UCSD-AML1 (cell line): ENCODE measurements around the gene COL4A6.
"Not testable (repeated sequence)": the region's sequence is repeated elsewhere in the genome, so short reads cannot be mapped to it uniquely, and the experiment has no call there.

Experiments
- DNase-seq: peaks from one replicate; lab custom pipeline; 2025; ENCODE audit not compliant: unreplicated experiment; lab: John Stamatoyannopoulos, UW

COL4A6 gene

DNA sequence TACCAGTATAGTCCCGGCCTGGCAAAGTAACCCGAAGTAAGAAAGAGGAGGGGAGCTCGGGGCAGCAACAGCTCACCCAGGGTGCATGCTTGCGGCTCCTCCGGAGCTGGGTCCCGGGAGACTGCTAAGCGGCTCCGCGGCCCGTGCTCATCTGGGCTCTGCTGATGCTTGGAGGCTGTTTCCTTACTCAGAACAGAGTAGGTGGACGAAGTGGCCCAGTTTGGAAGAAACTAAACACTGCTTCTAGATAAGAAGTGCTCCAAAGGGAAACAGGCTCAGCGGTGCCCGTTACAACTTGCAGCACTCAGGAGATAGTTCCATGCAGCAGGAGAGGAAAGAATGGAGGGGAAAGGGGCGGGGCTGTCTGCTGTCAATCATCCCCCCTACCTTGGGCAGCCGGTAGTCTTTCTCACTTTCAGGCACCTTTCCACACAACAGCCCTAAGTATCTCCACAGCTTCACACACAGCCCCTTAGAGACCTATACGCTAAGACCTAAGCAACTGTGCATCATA, at the start of gene COL4A6:
COL4A6 (minus strand) TSS at position 313 of the 514 bp plus-strand sequence; CDS start at position 87, 226 bp downstream.
- no peak for DNase-seq

DNA sequence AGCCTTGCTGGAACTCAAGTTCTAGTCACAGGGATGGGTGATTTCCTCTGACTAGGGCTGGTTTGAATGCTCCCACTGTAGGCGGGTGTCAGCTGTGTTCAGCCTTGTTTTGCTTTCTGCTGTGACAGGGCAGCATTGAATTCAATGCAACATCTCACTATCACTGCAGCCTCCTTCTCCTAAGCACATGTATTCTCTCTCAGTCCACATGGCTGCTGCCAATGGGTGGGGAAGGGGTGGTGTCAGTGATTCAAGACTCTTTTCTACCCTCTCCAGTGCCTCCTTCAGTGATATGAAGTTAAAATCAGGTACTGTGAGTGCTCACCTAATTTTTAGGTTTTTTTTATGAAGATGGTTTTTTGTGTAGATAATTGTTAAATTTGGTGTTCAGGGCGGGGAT, 47.7 kb upstream of the COL4A6 start:
- DNase-seq, result no peak

DNA sequence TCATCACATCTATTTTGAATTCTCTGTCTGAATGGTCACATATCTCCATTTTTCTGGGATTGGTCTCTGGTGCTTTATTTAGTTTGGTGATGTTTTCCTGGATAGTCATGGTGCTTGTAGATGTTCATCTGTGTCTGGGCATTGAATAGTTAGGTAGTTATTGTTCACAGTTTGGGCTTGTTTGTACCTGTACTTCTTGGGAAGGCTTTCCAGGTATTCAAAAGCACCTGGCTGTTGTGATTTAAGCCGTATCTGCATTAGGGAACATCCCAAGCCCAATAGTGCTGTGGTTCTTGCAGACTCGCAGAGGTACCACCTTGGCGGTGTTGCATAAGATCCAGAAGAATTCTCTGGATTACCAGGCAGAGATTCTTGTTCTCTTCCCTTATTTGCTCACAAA, 46.0 kb upstream of the COL4A6 start:
- no peak for DNase-seq

DNA sequence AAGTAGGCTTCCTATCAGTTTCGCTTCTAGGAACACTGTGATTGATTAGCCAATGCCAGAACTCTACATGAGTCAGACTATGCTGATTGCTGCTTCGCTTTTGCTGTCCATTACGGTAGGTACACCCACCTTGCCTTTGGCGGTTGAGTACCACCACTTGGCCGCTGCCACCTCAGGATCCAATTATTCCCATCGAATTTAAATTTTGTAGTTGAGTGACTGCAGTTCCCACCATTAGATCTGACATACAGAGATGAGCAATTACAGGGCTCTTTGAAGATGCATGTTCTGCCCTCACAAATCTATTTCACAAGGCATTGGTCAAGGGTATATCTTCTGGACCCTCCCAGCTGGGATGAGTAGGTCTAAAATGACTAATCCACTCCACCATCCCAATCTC, 43.3 kb upstream of the COL4A6 start:
- not testable (repeated sequence) for DNase-seq

GRCh38 chrX:108473979-108474378, 35.8 kb upstream of the COL4A6 start:
- no peak for DNase-seq

GRCh38 chrX:108468486-108468885, 30.3 kb upstream of the COL4A6 start:
- DNase-seq, result no peak

GRCh38 chrX:108464604-108465003, 26.4 kb upstream of the COL4A6 start:
- DNase-seq, result no peak

GRCh38 chrX:108456971-108457477, 18.8 kb upstream of the COL4A6 start:
- no peak for DNase-seq

DNA sequence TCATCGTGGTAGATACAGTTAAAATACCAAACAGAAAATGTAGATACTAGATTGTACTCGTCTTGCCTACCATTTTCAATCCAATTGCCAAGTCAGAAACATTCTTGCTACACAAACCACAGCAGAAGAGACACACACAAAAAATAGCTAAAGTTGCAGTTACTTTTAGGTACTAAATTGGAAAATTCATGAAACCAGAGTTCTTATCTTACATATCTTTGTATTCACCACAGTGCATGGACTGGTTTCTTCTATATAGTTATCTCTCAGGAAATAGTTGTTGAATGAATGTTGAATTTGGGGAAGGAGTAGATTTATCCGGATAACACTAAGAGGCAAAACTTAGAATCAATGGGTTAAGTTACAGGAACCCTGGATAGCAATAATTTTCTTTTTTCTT, 15.6 kb upstream of the COL4A6 start:
- DNase-seq, result no peak

DNA sequence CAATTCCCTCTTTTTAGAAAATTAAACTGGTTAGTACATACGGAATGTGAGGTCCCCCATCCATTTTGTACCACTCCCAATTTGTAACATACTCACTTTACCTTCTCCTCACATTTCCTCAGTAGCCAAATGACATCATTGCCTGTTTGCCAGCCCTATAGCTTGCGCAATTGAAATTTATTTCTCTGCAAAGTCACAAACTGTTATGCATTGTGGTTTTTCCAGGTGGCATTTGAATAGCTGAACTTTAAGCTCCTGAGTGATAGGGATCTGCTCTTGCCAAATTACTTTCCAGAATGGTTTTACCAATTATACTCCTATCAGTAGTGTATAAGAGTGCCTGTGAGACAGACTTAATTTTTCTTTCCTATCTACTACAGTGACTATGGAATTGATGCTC, 9.1 kb upstream of the COL4A6 start:
- DNase-seq, result no peak

- DNase-seq, result no peak
These were observed 4.8 kb upstream of the COL4A6 start for GRCh38 chrX:108442901-108443464.

- DNase-seq, result no peak
These were observed 1.9 kb upstream of the COL4A6 start for GRCh38 chrX:108439961-108440696.

- no peak for DNase-seq
These were observed 1.3 kb upstream of the COL4A6 start, which contains the start of gene COL4A5 for GRCh38 chrX:108439426-108439942. Gene COL4A5, plus strand, starts transcription at chrX:108439838. Its CDS starts 288 bp downstream, at chrX:108440126.

GRCh38 chrX:108437349-108438109, 693 bp downstream of the COL4A6 start:
- no peak for DNase-seq

- DNase-seq, result no peak
These were observed 3.0 kb downstream of the COL4A6 start for GRCh38 chrX:108435261-108435660.

DNA sequence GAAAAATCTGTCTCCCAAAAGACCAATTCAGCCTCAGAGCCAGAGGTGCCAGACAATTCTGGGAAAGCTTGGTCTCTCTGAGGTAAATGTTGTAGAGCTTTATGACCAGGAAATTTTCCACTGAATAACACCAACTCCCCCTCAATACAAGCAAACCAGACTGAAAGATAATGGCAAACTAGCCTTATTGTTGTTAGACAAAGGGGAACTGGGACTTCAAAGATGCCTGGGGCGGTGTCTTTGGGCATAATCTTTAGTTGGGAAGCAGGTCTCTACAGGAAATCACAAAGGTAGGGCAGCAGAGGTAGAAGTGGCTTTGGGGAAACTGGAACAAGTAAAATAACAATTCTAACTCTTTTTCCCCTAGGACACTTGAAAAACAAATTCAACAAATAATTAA, 12.0 kb downstream of the COL4A6 start:
- DNase-seq, result no peak

GRCh38 chrX:108420481-108420880, 17.7 kb downstream of the COL4A6 start:
- no peak for DNase-seq

DNA sequence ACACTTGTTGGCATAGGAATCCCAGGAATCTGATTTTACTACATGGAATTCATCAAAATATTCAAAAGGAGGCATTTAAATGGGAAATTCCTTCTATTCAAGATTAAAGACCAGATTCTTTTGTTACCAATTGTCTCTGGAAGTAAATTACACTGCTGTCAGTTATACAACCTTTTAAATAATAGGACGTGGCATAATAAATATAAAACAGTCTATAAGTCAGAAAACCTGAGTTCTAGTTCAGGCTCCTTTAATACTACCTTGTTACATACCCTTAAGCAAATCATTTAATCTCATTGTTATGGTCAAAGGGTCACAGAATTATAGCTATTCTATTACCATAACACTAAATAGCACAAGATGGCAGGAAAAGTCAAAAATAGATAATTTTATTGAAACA, 18.8 kb downstream of the COL4A6 start:
- DNase-seq, result no peak

GRCh38 chrX:108417257-108417656, 21.0 kb downstream of the COL4A6 start:
- DNase-seq, result no peak

- DNase-seq, result no peak
These were observed 22.3 kb downstream of the COL4A6 start for GRCh38 chrX:108415891-108416290.

GRCh38 chrX:108415146-108415545, 23.1 kb downstream of the COL4A6 start:
- no peak for DNase-seq
